ENCODE measurements around the gene BATF3. TPM values are rescaled to one million over a fixed set of nuclear protein-coding genes. Genes with fewer than 3 reads are reported as not detected.

The BATF3 gene
- total RNA-seq, 1 donor from 2014 or later = not detected

DNA sequence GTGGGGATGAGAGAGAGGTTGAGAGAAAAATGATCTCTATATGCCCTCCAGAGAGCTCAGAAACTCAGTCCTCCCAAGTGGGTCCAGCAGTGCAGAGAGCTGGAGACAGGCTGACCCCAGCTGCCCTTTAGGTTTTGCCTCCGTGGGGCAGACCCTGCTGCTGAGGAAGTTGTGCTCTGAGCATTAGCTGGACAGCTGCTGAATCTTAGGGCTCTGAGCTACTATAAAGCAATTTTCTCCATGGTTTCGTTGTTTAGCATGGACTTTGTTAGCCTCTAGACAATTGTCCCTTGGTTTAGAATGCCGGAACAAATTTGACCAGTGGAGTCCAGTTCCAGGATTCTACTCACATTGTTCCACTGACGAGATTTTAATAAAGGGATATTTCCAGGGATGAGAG lies 22.1 kb downstream of the BATF3 start:
- peaks cover 5% of the 10 kb centered on the region for H3K4me1 ChIP-seq
- no peaks in the 10 kb centered on the region for H3K36me3 ChIP-seq

DNA sequence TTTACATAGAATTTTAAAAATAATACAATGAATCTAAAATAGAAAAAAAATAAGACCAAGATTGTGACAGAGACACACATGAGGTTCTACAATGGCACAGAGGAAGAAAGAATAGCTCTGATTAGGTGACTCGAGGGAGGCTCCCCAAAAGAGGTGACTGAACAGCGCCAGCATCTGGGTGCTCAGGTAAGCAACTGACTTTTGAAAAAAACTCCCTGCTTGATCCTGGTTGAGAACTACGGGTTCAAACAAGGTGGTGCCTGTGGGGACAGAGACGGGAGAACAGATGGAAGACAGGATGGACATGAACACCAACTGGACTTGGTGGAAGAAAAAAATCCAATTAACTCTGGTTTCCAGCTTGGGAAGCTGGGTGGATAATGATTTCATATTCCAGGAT lies 22.5 kb downstream of the BATF3 start:
- TF ChIP-seq EZH2 (IDR thresholded peaks at IDR 0.05) (no peak), CTCF (IDR thresholded peaks at IDR 0.05) (no peak), EZH2phosphoT487 (IDR thresholded peaks at IDR 0.05) (no peak)
- Histone ChIP-seq H3K4me1 (peaks cover 5% of the 10 kb centered on the region), H3K4me3 (no peak overlapping the region), H3K27ac (no peak overlapping the region), H4K20me1 (ENCODE audit: low read depth) (no peaks in the 10 kb centered on the region), H3K4me2 (no peak overlapping the region), H3K36me3 (no peaks in the 10 kb centered on the region), H3K9ac (no peak overlapping the region), H2AFZ (replicated peaks) (no peak overlapping the region), H3F3A (ENCODE audit: low read depth) (no peaks in the 10 kb centered on the region), H3K27me3 (no peaks in the 10 kb centered on the region), H3K9me3 (ENCODE audit: low read depth) (no peaks in the 10 kb centered on the region), H3K79me2 (ENCODE audit: low read depth) (no peaks in the 10 kb centered on the region)
- Mint-ChIP-seq H3K27me3 (ENCODE audit: insufficient read depth, low read depth) (peaks cover 7% of the 10 kb centered on the region), H3K36me3 (no peaks in the 10 kb centered on the region), H3K4me3 (no peak overlapping the region), H3K27ac (no peak overlapping the region), H3K9me3 (no peaks in the 10 kb centered on the region), H3K4me1 (peaks cover 23% of the 10 kb centered on the region)
- DNase-seq (ENCODE audit: low spot score) = no peak

More for the DNA sequence above, 22.1 kb downstream of the BATF3 start:
- DNase-seq (ENCODE audit: low spot score) = no peak
- Histone ChIP-seq H3K9ac (no peak overlapping the region), H3K27ac (no peak overlapping the region), H3K79me2 (ENCODE audit: low read depth) (no peaks in the 10 kb centered on the region), H3K9me3 (ENCODE audit: low read depth) (no peaks in the 10 kb centered on the region), H3K27me3 (no peaks in the 10 kb centered on the region), H2AFZ (replicated peaks) (no peak overlapping the region), H3K4me2 (no peak overlapping the region), H3F3A (ENCODE audit: low read depth) (no peaks in the 10 kb centered on the region), H3K4me3 (no peak overlapping the region), H4K20me1 (ENCODE audit: low read depth) (no peaks in the 10 kb centered on the region)
- TF ChIP-seq EZH2phosphoT487 (IDR thresholded peaks at IDR 0.05) = no peak
- no peak for TF ChIP-seq EZH2 (IDR thresholded peaks at IDR 0.05)
- Mint-ChIP-seq H3K4me3 (peak overlapping the region; percentile 52), H3K27me3 (ENCODE audit: insufficient read depth, low read depth) (peaks cover 7% of the 10 kb centered on the region), H3K36me3 (no peaks in the 10 kb centered on the region), H3K4me1 (peaks cover 23% of the 10 kb centered on the region), H3K27ac (peak overlapping the region; percentile 44), H3K9me3 (no peaks in the 10 kb centered on the region)

DNA sequence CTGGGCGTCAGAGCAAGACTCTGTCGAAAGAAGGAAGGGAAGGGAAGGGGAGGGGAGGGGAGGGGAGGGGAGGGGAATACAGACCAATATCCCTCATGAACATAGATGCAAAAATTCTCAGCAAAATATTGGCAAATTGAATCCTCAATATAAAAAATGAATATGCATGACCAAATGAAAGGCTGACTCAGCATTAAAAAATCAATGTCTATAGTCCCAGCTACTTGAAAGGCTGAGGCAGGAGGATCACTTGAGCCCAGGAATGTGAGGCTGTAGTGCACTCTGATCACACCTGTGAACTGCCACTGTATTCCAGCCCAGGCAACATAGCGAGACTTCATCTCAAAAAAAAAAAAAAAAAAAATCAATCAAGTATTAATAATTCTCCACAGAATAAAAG lies 24.0 kb downstream of the BATF3 start:
- H4K20me1 ChIP-seq (ENCODE audit: low read depth) = no peaks in the 10 kb centered on the region
- TF ChIP-seq EZH2 (IDR thresholded peaks at IDR 0.05) = no peak
- no peak for TF ChIP-seq EZH2phosphoT487 (IDR thresholded peaks at IDR 0.05)
- TF ChIP-seq CTCF (IDR thresholded peaks at IDR 0.05) = no peak
- Mint-ChIP-seq H3K4me3 (no peak overlapping the region), H3K36me3 (no peaks in the 10 kb centered on the region), H3K4me1 (peaks cover 29% of the 10 kb centered on the region), H3K27ac (no peak overlapping the region), H3K27me3 (ENCODE audit: insufficient read depth, low read depth) (peaks cover 7% of the 10 kb centered on the region), H3K9me3 (no peaks in the 10 kb centered on the region)
- no peak overlapping the region for H3K4me3 ChIP-seq
- no peak for DNase-seq (ENCODE audit: low spot score)
- H3K27ac ChIP-seq = no peak overlapping the region
- no peak overlapping the region for H3K9ac ChIP-seq
- no peaks in the 10 kb centered on the region for H3K36me3 ChIP-seq
- H3K4me1 ChIP-seq = peaks cover 5% of the 10 kb centered on the region
- no peak overlapping the region for H3K4me2 ChIP-seq
- H3K79me2 ChIP-seq (ENCODE audit: low read depth) = no peaks in the 10 kb centered on the region
- no peaks in the 10 kb centered on the region for H3K27me3 ChIP-seq
- no peaks in the 10 kb centered on the region for H3K9me3 ChIP-seq (ENCODE audit: low read depth)
- H2AFZ ChIP-seq (replicated peaks) = no peak overlapping the region
- H3F3A ChIP-seq (ENCODE audit: low read depth) = no peaks in the 10 kb centered on the region

- H2AFZ ChIP-seq (replicated peaks) = no peak overlapping the region
- TF ChIP-seq EZH2 (IDR thresholded peaks at IDR 0.05) = no peak
- peaks cover 7% of the 10 kb centered on the region for H3K27me3 Mint-ChIP-seq (ENCODE audit: insufficient read depth, low read depth)
- no peak overlapping the region for H3K27ac ChIP-seq
- no peak for DNase-seq (ENCODE audit: low spot score)
- H3K4me3 Mint-ChIP-seq = no peak overlapping the region
- H4K20me1 ChIP-seq (ENCODE audit: low read depth) = no peaks in the 10 kb centered on the region
- no peaks in the 10 kb centered on the region for H3K79me2 ChIP-seq (ENCODE audit: low read depth)
- H3K4me3 ChIP-seq = no peak overlapping the region
- no peaks in the 10 kb centered on the region for H3K36me3 ChIP-seq
- no peak overlapping the region for H3K9ac ChIP-seq
- no peaks in the 10 kb centered on the region for H3K9me3 ChIP-seq (ENCODE audit: low read depth)
- peaks cover 29% of the 10 kb centered on the region for H3K4me1 Mint-ChIP-seq
- no peaks in the 10 kb centered on the region for H3K36me3 Mint-ChIP-seq
- peaks cover 5% of the 10 kb centered on the region for H3K4me1 ChIP-seq
- H3K4me2 ChIP-seq = no peak overlapping the region
- no peaks in the 10 kb centered on the region for H3K9me3 Mint-ChIP-seq
- H3K27ac Mint-ChIP-seq = no peak overlapping the region
- H3K27me3 ChIP-seq = no peaks in the 10 kb centered on the region
- H3F3A ChIP-seq (ENCODE audit: low read depth) = no peaks in the 10 kb centered on the region
Observed at GRCh38 chr1:212674872-212675271, 24.8 kb downstream of the BATF3 start.

Data from neural progenitor cell (in vitro differentiated cells).